Measurements from ENCODE around the gene SORL1-AS1. TPM values are rescaled to one million over a fixed set of nuclear protein-coding genes. Genes with fewer than 3 reads are reported as not detected.

SORL1-AS1 gene

DNA sequence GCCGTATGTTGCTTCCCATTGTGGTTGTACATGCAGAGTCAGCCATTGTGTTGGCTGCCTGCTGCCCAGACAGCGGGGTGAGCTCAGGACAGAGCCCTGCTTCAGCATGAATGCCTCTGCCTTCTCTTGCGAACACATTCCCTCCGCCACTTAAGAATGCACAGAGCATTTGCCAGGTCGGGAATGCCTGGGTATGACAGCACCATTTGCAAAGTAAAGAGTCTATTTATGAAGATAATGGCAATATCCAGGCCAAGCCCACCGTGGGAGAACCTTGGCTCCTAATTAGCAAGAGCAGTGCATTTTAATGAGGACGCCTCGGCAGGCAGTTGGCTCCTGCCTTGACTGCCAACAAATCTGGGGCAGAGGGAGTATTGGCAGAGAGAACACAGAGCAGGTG is 63.1 kb downstream of the SORL1-AS1 start:
- no peak overlapping the region for H3K4me2 ChIP-seq (replicated peaks; ENCODE audit: extremely low read depth, low read length, poor library complexity, severe bottlenecking)
- intact Hi-C loops (cut with micrococcal nuclease), result no loop called here
- peaks cover 0 to 2% (median 1%) of the 10 kb centered on the region in 3 donors for H3K27me3 Mint-ChIP-seq (ENCODE audit: low read depth in 3 of 3)
- TF ChIP-seq, protein P1, sequence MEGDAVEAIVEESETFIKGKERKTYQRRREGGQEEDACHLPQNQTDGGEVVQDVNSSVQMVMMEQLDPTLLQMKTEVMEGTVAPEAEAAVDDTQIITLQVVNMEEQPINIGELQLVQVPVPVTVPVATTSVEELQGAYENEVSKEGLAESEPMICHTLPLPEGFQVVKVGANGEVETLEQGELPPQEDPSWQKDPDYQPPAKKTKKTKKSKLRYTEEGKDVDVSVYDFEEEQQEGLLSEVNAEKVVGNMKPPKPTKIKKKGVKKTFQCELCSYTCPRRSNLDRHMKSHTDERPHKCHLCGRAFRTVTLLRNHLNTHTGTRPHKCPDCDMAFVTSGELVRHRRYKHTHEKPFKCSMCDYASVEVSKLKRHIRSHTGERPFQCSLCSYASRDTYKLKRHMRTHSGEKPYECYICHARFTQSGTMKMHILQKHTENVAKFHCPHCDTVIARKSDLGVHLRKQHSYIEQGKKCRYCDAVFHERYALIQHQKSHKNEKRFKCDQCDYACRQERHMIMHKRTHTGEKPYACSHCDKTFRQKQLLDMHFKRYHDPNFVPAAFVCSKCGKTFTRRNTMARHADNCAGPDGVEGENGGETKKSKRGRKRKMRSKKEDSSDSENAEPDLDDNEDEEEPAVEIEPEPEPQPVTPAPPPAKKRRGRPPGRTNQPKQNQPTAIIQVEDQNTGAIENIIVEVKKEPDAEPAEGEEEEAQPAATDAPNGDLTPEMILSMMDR (IDR thresholded peaks at IDR 0.05), result no peak
- H3K27ac Mint-ChIP-seq, result no peak overlapping the region
- DNase-seq, result no peak
- no peaks in the 10 kb centered on the region for H4K20me1 ChIP-seq (ENCODE audit: insufficient read depth, low read length)
- peaks cover 0 to 13% (median 6%) of the 10 kb centered on the region in 7 donors for H3K9me3 Mint-ChIP-seq
- H3K9ac ChIP-seq (ENCODE audit: insufficient read depth, low read length, poor library complexity, severe bottlenecking), result no peak overlapping the region
- H3K36me3 ChIP-seq (replicated peaks in 1 of 2; ENCODE audit: control insufficient read depth in 1 of 2, insufficient read depth in 2 of 2, low read length in 2 of 2), result no peaks in the 10 kb centered on the region
- no peak overlapping the region for H3K27ac ChIP-seq (ENCODE audit: low read depth in 1 of 2, low read length in 2 of 2)
- H3K79me2 ChIP-seq (ENCODE audit: insufficient read depth, low read length), result no peaks in the 10 kb centered on the region
- no peaks in the 10 kb centered on the region for H3K27me3 ChIP-seq (ENCODE audit: control insufficient read depth in 2 of 2, insufficient read depth in 2 of 2, low read length in 2 of 2)
- no peak overlapping the region for H2AFZ ChIP-seq (ENCODE audit: insufficient read depth, low read depth, low read length, poor library complexity, severe bottlenecking)
- peaks cover 27% of the 10 kb centered on the region for H3K4me1 Mint-ChIP-seq
- WGBS (ENCODE audit: insufficient coverage), result 95% methylated on average over 8 of the region's 8 CpGs
- H3K9me3 ChIP-seq (replicated peaks in 1 of 2; ENCODE audit: control insufficient read depth in 1 of 2, insufficient read depth in 1 of 2, low read length in 2 of 2), result no peaks in the 10 kb centered on the region
- H3K4me1 ChIP-seq (ENCODE audit: control insufficient read depth in 1 of 2, insufficient read depth in 2 of 2, low read length in 2 of 2), result peaks cover 12 to 13% of the 10 kb centered on the region in 2 donors
- no peak overlapping the region for H3K4me3 ChIP-seq (replicated peaks in 1 of 3; ENCODE audit: low read depth in 2 of 3, low read length in 3 of 3)
- H3K4me3 Mint-ChIP-seq, result no peak overlapping the region
- H3K36me3 Mint-ChIP-seq, result peaks cover 0 to 3% of the 10 kb centered on the region in 2 donors

Other genes with a start within 250 kb of the SORL1-AS1 start
- 1 to 10 TPM; 6.4 to 8.3 (median 8.3) TPM for gene SC5D, start 160.2 kb downstream of the SORL1-AS1 start, polyA plus RNA-seq
- 10 to 100 TPM; 52.5 to 61.9 (median 59.4) TPM for gene SORL1, start 653 bp downstream of the SORL1-AS1 start, polyA plus RNA-seq